ENCODE measurements around the gene FHOD3.

- TF ChIP-seq POLR2AphosphoS5 (IDR thresholded peaks at IDR 0.05; ENCODE audit: low read depth) (no peak), CTCF (conservative IDR thresholded peaks at IDR 0.05; ENCODE audit: low read depth in 2 of 2) (no peak), ETS1 (IDR thresholded peaks at IDR 0.05) (no peak), EZH2 (IDR thresholded peaks at IDR 0.05; ENCODE audit: low read depth, unreplicated experiment) (no peak), EZH2phosphoT487 (IDR thresholded peaks at IDR 0.05; ENCODE audit: unreplicated experiment) (no peak), JUNB (IDR thresholded peaks at IDR 0.05; ENCODE audit: unreplicated experiment) (no peak)
- TF ChIP-seq, protein P1, sequence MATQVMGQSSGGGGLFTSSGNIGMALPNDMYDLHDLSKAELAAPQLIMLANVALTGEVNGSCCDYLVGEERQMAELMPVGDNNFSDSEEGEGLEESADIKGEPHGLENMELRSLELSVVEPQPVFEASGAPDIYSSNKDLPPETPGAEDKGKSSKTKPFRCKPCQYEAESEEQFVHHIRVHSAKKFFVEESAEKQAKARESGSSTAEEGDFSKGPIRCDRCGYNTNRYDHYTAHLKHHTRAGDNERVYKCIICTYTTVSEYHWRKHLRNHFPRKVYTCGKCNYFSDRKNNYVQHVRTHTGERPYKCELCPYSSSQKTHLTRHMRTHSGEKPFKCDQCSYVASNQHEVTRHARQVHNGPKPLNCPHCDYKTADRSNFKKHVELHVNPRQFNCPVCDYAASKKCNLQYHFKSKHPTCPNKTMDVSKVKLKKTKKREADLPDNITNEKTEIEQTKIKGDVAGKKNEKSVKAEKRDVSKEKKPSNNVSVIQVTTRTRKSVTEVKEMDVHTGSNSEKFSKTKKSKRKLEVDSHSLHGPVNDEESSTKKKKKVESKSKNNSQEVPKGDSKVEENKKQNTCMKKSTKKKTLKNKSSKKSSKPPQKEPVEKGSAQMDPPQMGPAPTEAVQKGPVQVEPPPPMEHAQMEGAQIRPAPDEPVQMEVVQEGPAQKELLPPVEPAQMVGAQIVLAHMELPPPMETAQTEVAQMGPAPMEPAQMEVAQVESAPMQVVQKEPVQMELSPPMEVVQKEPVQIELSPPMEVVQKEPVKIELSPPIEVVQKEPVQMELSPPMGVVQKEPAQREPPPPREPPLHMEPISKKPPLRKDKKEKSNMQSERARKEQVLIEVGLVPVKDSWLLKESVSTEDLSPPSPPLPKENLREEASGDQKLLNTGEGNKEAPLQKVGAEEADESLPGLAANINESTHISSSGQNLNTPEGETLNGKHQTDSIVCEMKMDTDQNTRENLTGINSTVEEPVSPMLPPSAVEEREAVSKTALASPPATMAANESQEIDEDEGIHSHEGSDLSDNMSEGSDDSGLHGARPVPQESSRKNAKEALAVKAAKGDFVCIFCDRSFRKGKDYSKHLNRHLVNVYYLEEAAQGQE (IDR thresholded peaks at IDR 0.05; ENCODE audit: unreplicated experiment): no peak
Observed at GRCh38 chr18:36522509-36522908, 225.0 kb downstream of the FHOD3 start.
